Chondrocyte (in vitro differentiated cells): ENCODE data around the gene TC2N. TPM values are rescaled to one million over a fixed set of nuclear protein-coding genes. Genes with fewer than 3 reads are reported as not detected.
A peak's percentile ranks its signal among the peaks of the same experiment; 100 is the strongest.
"Not testable (repeated sequence)": the region's sequence is repeated elsewhere in the genome, so short reads cannot be mapped to it uniquely, and the experiment has no call there.

ENCODE experiments used
- DNase-seq: peaks from one replicate; pipeline ENCODE4 v3.0.0; 2021; ENCODE audit warnings: mixed read lengths, low spot score
- H3K27ac Mint-ChIP-seq: one replicate; pipeline ENCODE4 v1.8.0; 2021; ENCODE audit warnings: mild to moderate bottlenecking, moderate library complexity, mixed read lengths; ENCODE audit not compliant: unreplicated experiment
- H3K27me3 Mint-ChIP-seq: 2 replicates; pipeline ENCODE4 v1.8.0; 2021; ENCODE audit warnings: low read depth, mixed read lengths
- H3K36me3 Mint-ChIP-seq: 2 replicates; pipeline ENCODE4 v1.8.0; 2021; ENCODE audit warnings: low read depth, mixed read lengths
- H3K4me1 Mint-ChIP-seq: 2 replicates; pipeline ENCODE4 v1.8.0; 2021; ENCODE audit warnings: low read depth, mild to moderate bottlenecking, mixed read lengths
- H3K4me3 Mint-ChIP-seq: one replicate; pipeline ENCODE4 v1.8.0; 2021; ENCODE audit warnings: mild to moderate bottlenecking, moderate library complexity, mixed read lengths; ENCODE audit not compliant: unreplicated experiment
- H3K9me3 Mint-ChIP-seq: 2 replicates; pipeline ENCODE4 v1.8.0; 2021; ENCODE audit warnings: low read depth, mixed read lengths
- CTCF ChIP-seq: fragments of 200-600 bp; sonication (generic); IDR thresholded peaks from 2 replicates; pipeline ENCODE4 v1.5.0; 2021; ENCODE audit warnings: antibody characterized with exemption, mild to moderate bottlenecking, moderate library complexity
- total RNA-seq: library from RNA; stranded (reverse); gene quantifications from 3 replicates; pipeline ENCODE4 v1.2.1, GENCODE V29; 2021

Gene TC2N
- total RNA-seq, 1 donor from 2014 or later = 11.2 TPM

GRCh38 chr14:91899806-91900205 lies 32.5 kb upstream of the TC2N start:
- no peak for TF ChIP-seq CTCF
- Mint-ChIP-seq H3K4me1 (peaks cover 98% of the 10 kb centered on the region), H3K27me3 (no peaks in the 10 kb centered on the region), H3K4me3 (no peak overlapping the region), H3K36me3 (peaks cover 9% of the 10 kb centered on the region), H3K27ac (peak overlapping the region; percentile 92), H3K9me3 (no peaks in the 10 kb centered on the region)
- no peak for DNase-seq

- no peaks in the 10 kb centered on the region for H3K27me3 Mint-ChIP-seq
- H3K4me3 Mint-ChIP-seq = peak overlapping the region; percentile 18
- no peak for DNase-seq
- peaks cover 96% of the 10 kb centered on the region for H3K4me1 Mint-ChIP-seq
- H3K36me3 Mint-ChIP-seq = peaks cover 10% of the 10 kb centered on the region
- peak overlapping the region; percentile 92 for H3K27ac Mint-ChIP-seq
- TF ChIP-seq CTCF = no peak
- H3K9me3 Mint-ChIP-seq = no peaks in the 10 kb centered on the region
Observed at GRCh38 chr14:91899213-91899612, 31.9 kb upstream of the TC2N start.

GRCh38 chr14:91898372-91898771 lies 31.0 kb upstream of the TC2N start:
- Mint-ChIP-seq H3K9me3 (no peaks in the 10 kb centered on the region), H3K27me3 (no peaks in the 10 kb centered on the region), H3K27ac (peak overlapping the region; percentile 92), H3K4me1 (peaks cover 96% of the 10 kb centered on the region), H3K4me3 (peak overlapping the region; percentile 33), H3K36me3 (peaks cover 15% of the 10 kb centered on the region)
- TF ChIP-seq CTCF = no peak
- no peak for DNase-seq

GRCh38 chr14:91897716-91898115 lies 30.4 kb upstream of the TC2N start:
- H3K4me1 Mint-ChIP-seq = peaks cover 96% of the 10 kb centered on the region
- not testable (repeated sequence) for DNase-seq, H3K27me3 Mint-ChIP-seq, H3K9me3 Mint-ChIP-seq
- peak overlapping the region; percentile 37 for H3K4me3 Mint-ChIP-seq
- peaks cover 20% of the 10 kb centered on the region for H3K36me3 Mint-ChIP-seq
- H3K27ac Mint-ChIP-seq = peak overlapping the region; percentile 92

- peak overlapping the region; percentile 37 for H3K4me3 Mint-ChIP-seq
- TF ChIP-seq CTCF = no peak
- H3K36me3 Mint-ChIP-seq = peaks cover 24% of the 10 kb centered on the region
- DNase-seq = no peak
- peaks cover 96% of the 10 kb centered on the region for H3K4me1 Mint-ChIP-seq
- peak overlapping the region; percentile 92 for H3K27ac Mint-ChIP-seq
- H3K9me3 Mint-ChIP-seq = no peaks in the 10 kb centered on the region
- H3K27me3 Mint-ChIP-seq = no peaks in the 10 kb centered on the region
Observed at GRCh38 chr14:91897106-91897701, 29.9 kb upstream of the TC2N start.

GRCh38 chr14:91896419-91896818 lies 29.1 kb upstream of the TC2N start:
- Mint-ChIP-seq H3K9me3 (no peaks in the 10 kb centered on the region), H3K36me3 (peaks cover 26% of the 10 kb centered on the region), H3K4me3 (no peak overlapping the region), H3K27me3 (no peaks in the 10 kb centered on the region), H3K4me1 (peaks cover 96% of the 10 kb centered on the region), H3K27ac (peak overlapping the region; percentile 92)
- TF ChIP-seq CTCF = no peak
- no peak for DNase-seq
